ENCODE data around the gene TAMM41.

DNA sequence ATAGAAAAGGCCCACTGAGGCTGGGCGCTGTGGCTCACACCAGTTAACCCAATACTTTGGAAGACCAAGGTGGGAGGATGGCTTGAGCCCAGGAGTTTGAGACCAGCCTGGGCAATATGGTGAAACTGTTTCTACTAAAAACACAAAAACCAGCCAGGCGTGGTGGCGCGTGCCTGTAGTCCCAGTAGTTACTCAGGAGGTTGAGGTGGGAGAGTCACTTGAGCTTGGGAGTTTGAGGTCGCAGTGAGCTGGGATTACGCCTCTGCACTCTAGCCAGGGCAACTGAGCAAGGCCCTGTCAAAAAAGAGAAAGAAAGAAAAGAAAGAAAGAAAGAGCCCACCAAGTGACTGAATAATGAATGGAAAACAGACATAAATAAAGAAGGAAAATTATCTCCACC is 32.0 kb downstream of the TAMM41 start:
- TF ChIP-seq POLR2A (IDR thresholded peaks at IDR 0.05) = no peak
- TF ChIP-seq, protein P1, sequence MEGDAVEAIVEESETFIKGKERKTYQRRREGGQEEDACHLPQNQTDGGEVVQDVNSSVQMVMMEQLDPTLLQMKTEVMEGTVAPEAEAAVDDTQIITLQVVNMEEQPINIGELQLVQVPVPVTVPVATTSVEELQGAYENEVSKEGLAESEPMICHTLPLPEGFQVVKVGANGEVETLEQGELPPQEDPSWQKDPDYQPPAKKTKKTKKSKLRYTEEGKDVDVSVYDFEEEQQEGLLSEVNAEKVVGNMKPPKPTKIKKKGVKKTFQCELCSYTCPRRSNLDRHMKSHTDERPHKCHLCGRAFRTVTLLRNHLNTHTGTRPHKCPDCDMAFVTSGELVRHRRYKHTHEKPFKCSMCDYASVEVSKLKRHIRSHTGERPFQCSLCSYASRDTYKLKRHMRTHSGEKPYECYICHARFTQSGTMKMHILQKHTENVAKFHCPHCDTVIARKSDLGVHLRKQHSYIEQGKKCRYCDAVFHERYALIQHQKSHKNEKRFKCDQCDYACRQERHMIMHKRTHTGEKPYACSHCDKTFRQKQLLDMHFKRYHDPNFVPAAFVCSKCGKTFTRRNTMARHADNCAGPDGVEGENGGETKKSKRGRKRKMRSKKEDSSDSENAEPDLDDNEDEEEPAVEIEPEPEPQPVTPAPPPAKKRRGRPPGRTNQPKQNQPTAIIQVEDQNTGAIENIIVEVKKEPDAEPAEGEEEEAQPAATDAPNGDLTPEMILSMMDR (IDR thresholded peaks at IDR 0.05) = no peak

Data from esophagus squamous epithelium (tissue), 4 donors.